Measurements from ENCODE around the gene ST6GALNAC6.
A peak's percentile ranks its signal among the peaks of the same experiment; 100 is the strongest.

Gene ST6GALNAC6

DNA sequence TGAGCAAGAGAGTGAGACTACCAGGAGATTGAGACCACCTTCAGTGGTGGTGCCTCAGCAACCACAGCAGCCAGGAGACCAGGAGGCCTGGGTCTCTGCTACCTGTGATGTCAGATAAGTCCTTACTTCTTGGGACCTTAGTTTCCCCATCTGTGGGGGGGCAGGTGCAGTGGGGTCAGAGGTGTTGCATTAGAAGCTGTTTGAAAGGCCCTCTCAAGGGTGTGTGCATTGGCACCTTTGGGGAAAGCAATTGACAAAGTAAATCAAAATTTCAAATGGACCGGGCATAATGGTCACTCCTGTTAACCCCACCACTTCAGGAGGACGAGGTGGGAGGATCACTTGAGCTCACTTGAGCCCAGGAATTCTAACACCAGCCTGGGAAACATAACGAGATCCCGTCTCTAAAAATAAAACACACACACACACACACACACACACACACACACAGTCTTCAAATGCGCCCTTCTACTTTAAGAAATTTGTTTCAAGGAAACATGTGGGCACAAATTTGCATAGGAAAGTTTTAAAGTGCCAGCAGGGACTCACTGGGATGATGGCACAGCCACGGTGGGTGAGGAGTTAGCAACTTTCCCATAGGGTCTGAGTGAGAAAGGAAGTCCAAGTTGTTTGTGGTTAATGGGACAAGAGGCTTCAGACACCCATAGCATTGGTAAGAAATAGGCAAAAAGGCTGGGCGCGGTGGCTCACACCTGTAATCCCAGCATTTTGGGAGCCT, 20.6 kb downstream of the ST6GALNAC6 start:
- Histone ChIP-seq H3K4me1 (peaks cover 61 to 98% (median 93%) of the 10 kb centered on the region in 10 experiments), H3K4me2 (peak overlapping the region; percentile 65 to 88 (median 78); a peak in 21 of 22 replicates), H4K20me1 (peaks cover 0 to 34% (median 0%) of the 10 kb centered on the region in 11 experiments; a peak in 5 of 22 replicates), H3K27ac (no peak overlapping the region), H3K36me3 (no peaks in the 10 kb centered on the region), H3K9me3 (replicated peaks in 1 of 11) (no peaks in the 10 kb centered on the region), H3K4me3 (no peak overlapping the region), H3K27me3 (peaks cover 20 to 29% (median 24%) of the 10 kb centered on the region in 11 experiments), H3K9ac (no peak overlapping the region; a peak in 1 of 22 replicates)
- TF ChIP-seq Cebpa-rat (IDR thresholded peaks at IDR 0.05): no peak

DNA sequence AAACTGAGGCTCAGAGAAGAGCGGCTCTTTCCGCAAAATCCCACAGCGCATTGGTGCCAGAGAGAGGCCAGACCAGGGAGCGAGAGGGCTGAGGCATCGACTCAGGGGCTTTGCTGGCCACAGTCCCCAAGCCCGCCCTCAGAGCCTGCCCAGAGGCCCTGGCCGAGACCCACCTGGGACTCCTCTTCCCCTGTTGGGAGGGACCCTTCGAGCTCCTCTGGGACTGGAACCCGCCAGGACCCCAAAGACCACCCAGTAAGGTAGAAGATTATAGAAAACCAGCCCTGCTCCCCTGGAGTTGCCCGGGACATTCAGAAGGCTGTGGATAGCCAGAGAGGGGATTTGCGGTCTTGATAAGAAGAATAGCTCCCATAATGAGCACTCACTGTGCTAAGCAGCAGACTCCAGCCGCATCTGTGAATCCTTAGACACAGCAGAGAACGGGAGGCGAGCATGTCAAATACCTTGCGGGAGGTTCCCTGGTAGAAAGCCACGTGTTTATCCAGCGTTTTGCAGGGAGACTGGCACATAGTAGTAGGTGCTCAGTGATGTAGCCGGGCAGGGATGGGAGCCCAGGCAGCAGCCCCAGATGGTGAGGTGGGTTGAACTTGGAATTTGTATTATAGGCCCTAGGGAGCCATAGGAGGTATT, 21.3 kb downstream of the ST6GALNAC6 start:
- no peak overlapping the region; a peak in 1 of 22 replicates for H3K27ac ChIP-seq

DNA sequence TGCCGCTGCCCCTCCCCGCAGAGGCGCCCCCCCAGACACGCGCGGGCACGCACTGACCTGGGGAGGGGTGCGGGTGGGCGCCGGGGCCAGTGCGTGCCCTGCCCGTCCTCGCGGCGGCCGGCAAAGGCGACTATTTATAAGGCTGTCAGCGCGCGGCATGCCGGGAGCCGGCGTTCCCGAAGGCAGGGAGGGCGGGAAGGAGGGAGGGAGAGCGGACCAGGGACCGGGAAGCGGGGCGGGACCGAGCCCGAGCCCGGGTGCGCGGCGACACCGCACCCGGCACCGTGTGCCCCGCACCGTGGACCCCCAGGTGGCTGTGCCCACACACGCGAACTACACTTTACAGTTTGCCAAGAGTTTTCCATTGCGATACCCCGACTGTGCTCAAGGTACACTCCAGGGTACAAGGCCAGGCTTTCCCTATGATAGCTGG, 21.8 kb downstream of the ST6GALNAC6 start, which contains the start of gene AK1:
Gene AK1 (minus strand): TSS at position 110 of the 433 bp plus-strand sequence. CDS start 3,058 bp downstream, outside the sequence.
- H3K4me1 ChIP-seq: peaks cover 64 to 98% (median 93%) of the 10 kb centered on the region in 10 experiments
- peaks cover 0 to 24% (median 0%) of the 10 kb centered on the region in 11 experiments; a peak in 4 of 22 replicates for H4K20me1 ChIP-seq
- H3K36me3 ChIP-seq: no peaks in the 10 kb centered on the region
- TF ChIP-seq Cebpa-rat (IDR thresholded peaks at IDR 0.05): no peak
- H3K9ac ChIP-seq: peak within 1 kb of the TSS in 10 of 11 experiments; percentile 28 to 65 (median 43); a peak in 11 of 22 replicates
- peaks cover 20 to 29% (median 24%) of the 10 kb centered on the region in 11 experiments for H3K27me3 ChIP-seq
- H3K4me2 ChIP-seq: peak within 1 kb of the TSS; percentile 65 to 88 (median 78)
- H3K27ac ChIP-seq: no peak within 1 kb of the TSS; a peak in 1 of 22 replicates
- H3K4me3 ChIP-seq: peak within 1 kb of the TSS in 9 of 10 experiments; percentile 19 to 59 (median 46); a peak in 16 of 20 replicates
- H3K9me3 ChIP-seq (replicated peaks in 1 of 11): no peaks in the 10 kb centered on the region

More for the DNA sequence above, 21.3 kb downstream of the ST6GALNAC6 start:
- H3K4me2 ChIP-seq: peak overlapping the region; percentile 65 to 88 (median 78)
- TF ChIP-seq Cebpa-rat (IDR thresholded peaks at IDR 0.05): no peak
- H3K9me3 ChIP-seq (replicated peaks in 1 of 11): no peaks in the 10 kb centered on the region
- H3K4me1 ChIP-seq: peaks cover 64 to 98% (median 93%) of the 10 kb centered on the region in 10 experiments
- H3K4me3 ChIP-seq: peak overlapping the region in 8 of 10 experiments; percentile 39 to 59 (median 46); a peak in 13 of 20 replicates
- no peaks in the 10 kb centered on the region for H3K36me3 ChIP-seq
- H4K20me1 ChIP-seq: peaks cover 0 to 29% (median 0%) of the 10 kb centered on the region in 11 experiments; a peak in 4 of 22 replicates
- H3K27me3 ChIP-seq: peaks cover 20 to 29% (median 24%) of the 10 kb centered on the region in 11 experiments
- H3K9ac ChIP-seq: peak overlapping the region in 6 of 11 experiments; percentile 19 to 56 (median 38); a peak in 5 of 22 replicates

DNA sequence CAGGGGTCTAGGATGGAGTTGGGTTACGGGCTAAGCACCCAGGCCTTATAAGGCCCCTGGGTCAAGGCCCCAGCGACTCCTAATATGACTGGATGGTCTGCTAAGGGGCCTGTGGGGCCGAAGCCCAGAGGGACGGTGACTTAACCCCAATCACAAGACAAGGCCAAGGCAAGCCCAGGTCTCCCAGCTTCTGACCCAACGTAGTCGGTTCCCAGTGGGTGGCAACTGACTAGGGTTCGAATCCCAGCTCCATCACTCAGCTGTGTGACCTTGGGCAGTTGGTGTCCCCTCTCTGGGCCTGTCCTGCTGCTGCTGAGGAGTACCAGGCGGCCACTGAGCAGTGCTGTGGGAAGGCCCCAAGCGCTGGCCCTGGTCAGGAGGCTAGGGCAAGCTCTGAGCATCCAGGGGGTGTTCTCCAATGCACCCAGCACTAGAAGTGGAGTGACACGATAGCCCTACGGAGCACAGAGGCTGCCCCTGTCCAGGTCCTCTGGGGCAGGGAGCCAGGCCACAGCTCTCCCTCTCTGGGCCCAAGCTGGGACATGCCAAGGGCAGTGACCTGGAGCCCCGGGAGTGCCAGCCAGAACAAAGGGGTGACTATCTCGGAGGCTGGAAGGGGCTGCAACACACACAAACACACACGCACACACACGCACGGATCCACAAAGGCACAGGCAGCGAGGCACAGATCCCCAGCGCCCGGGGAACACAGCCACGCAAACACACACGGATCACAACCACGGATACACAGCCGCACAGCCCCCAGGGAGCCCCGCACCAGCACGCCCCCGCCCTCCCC, 22.4 kb downstream of the ST6GALNAC6 start:
- Histone ChIP-seq H3K9ac (peak overlapping the region in 7 of 11 experiments; percentile 27 to 65 (median 45); a peak in 8 of 22 replicates), H3K27me3 (peaks cover 20 to 29% (median 24%) of the 10 kb centered on the region in 11 experiments), H3K9me3 (replicated peaks in 1 of 11) (no peaks in the 10 kb centered on the region), H3K27ac (no peak overlapping the region), H3K4me1 (peaks cover 65 to 98% (median 91%) of the 10 kb centered on the region in 10 experiments), H3K36me3 (no peaks in the 10 kb centered on the region), H4K20me1 (peaks cover 0 to 23% (median 0%) of the 10 kb centered on the region in 11 experiments; a peak in 4 of 22 replicates), H3K4me3 (peak overlapping the region in 7 of 10 experiments; percentile 19 to 59 (median 47); a peak in 5 of 20 replicates), H3K4me2 (peak overlapping the region; percentile 65 to 88 (median 78))
- TF ChIP-seq Cebpa-rat (IDR thresholded peaks at IDR 0.05): no peak

DNA sequence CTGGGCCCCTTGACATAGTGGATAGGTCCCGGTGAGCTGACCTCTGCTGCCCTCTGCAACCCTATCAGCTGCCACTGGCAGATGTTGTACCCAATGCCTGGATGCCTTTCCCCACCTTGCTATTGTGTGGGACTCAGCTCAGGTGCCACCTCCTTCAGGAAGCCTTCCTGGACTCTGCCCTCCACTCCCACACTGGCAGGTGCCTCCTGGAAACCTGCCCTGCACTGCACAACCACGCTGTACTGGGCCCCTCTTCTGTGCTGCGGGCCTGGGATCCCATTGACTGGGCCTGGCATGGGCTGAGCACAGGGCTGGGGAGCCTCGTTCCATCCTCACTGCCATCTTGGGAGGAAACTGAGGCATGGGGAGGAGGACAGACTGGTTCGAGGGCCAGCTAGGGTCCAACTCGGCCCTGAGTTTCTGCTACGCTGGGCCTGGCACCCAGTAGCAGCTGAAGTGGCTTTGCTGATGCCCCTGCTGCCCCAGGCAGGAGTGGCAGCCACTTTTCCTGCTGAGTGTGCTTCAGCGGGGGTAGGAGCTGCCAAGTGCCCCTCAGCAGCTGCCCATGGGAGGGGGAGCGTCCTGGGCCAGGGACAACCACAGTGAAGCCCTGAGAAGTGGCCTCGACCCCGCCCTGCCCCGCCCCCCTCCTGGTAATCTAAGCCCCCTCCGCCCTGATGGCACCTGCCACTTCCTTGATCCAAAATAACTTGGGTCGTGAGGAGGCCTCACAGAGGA, 23.2 kb downstream of the ST6GALNAC6 start:
- H3K4me1 ChIP-seq: peaks cover 58 to 93% (median 85%) of the 10 kb centered on the region in 10 experiments
- H3K27me3 ChIP-seq: peaks cover 20 to 29% (median 24%) of the 10 kb centered on the region in 11 experiments
- no peaks in the 10 kb centered on the region for H3K36me3 ChIP-seq
- H3K9me3 ChIP-seq (replicated peaks in 1 of 11): no peaks in the 10 kb centered on the region
- peak overlapping the region in 2 of 11 experiments; percentile 8 to 27; a peak in 2 of 22 replicates for H3K9ac ChIP-seq
- H4K20me1 ChIP-seq: peaks cover 0 to 23% (median 0%) of the 10 kb centered on the region in 11 experiments; a peak in 4 of 22 replicates
- no peak for TF ChIP-seq Cebpa-rat (IDR thresholded peaks at IDR 0.05)
- no peak overlapping the region for H3K4me3 ChIP-seq
- peak overlapping the region; percentile 20 to 88 (median 83); a peak in 18 of 22 replicates for H3K4me2 ChIP-seq
- H3K27ac ChIP-seq: no peak overlapping the region

DNA sequence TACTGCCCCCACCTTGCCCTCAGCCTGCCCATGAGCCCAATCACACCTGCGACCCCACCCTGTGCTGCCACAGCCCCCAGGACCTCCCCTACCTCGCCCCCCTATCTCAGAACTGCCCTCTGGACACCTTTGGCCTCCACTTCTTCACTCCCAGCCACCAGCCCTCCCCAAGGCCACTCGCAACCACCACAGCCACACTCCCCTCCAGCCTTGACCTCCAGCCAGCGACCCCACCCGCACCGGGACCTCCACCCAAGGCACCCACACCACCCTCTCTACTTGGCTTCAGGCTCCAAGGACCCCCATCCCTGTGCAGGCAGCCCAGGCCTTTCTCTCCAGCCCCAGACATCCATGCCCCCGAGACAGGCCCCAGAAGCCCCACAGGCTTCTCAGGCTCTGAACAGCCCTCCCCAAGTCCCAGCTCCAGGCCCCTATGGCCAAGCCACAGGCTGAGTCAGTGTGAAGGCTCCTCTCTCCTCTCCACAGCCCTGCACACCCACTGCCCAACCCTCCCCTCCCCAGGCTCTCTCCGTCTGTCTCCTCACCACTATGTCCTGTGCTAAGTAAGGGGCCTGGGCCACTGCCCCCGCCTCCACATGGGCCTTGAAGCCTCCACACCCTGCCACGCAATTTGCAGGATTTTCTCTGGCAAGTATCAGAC, 24.0 kb downstream of the ST6GALNAC6 start:
- H3K9ac ChIP-seq: peak overlapping the region in 4 of 11 experiments; percentile 3 to 35 (median 7); a peak in 2 of 22 replicates

More for the DNA sequence above, 24.0 kb downstream of the ST6GALNAC6 start:
- H3K27me3 ChIP-seq: peaks cover 20 to 29% (median 24%) of the 10 kb centered on the region in 11 experiments
- no peak overlapping the region for H3K4me3 ChIP-seq
- H3K4me2 ChIP-seq: peak overlapping the region in 10 of 11 experiments; percentile 12 to 88 (median 84); a peak in 14 of 22 replicates
- H3K27ac ChIP-seq: no peak overlapping the region; a peak in 1 of 22 replicates
- no peaks in the 10 kb centered on the region for H3K9me3 ChIP-seq (replicated peaks in 1 of 11)
- no peaks in the 10 kb centered on the region for H3K36me3 ChIP-seq
- peaks cover 0 to 23% (median 0%) of the 10 kb centered on the region in 11 experiments; a peak in 4 of 22 replicates for H4K20me1 ChIP-seq
- TF ChIP-seq Cebpa-rat (IDR thresholded peaks at IDR 0.05): no peak
- peaks cover 54 to 90% (median 82%) of the 10 kb centered on the region in 10 experiments for H3K4me1 ChIP-seq

Data from BLaER1 treated with 17β-estradiol and CSF1 and Interleukin-3, amounts not matched to agents 10 nM and 100 nM (cell line).